ENCODE results near the gene EDIL3. TPM values are rescaled to one million over a fixed set of nuclear protein-coding genes. Genes with fewer than 3 reads are reported as not detected.
A peak's percentile ranks its signal among the peaks of the same experiment; 100 is the strongest.
"Not testable (repeated sequence)": the region's sequence is repeated elsewhere in the genome, so short reads cannot be mapped to it uniquely, and the experiment has no call there.

The EDIL3 gene
- total and polyA plus RNA-seq, 2 of the 13 experiments (the other 11 are each of a cell fraction or from before 2014, with no cell fraction given), result 0.01 TPM; not detected in 1

- H3K9ac ChIP-seq (ENCODE audit: insufficient read depth, low read depth, low read length); ATAC-seq; CTCF ChIA-PET (ENCODE audit: low intra/inter-chr PET ratio, low total read pairs); DNase-seq (ENCODE audit: low spot score); H3K79me2 ChIP-seq (ENCODE audit: insufficient read depth, low read length); H3K4me3 ChIP-seq (replicated peaks in 1 of 3; ENCODE audit: insufficient read depth in 1 of 3, low read depth in 2 of 3, low read length in 3 of 3); H3K27me3 ChIP-seq (ENCODE audit: control insufficient read depth in 1 of 2, insufficient read depth in 2 of 2, low read length in 2 of 2); FAIRE-seq; H3K27ac ChIP-seq (ENCODE audit: extremely low read length, insufficient read depth, low read length); H4K20me1 ChIP-seq (ENCODE audit: insufficient read depth, low read length); POLR2A ChIA-PET; intact Hi-C loops (cut with micrococcal nuclease; ENCODE audit: unreplicated experiment); BruUV-seq (replicated peaks); in situ Hi-C loops (cut with HindIII; ENCODE audit: extremely low pct_ligation_motif_present, low pct_unique_long_range_greater_than_20kb); H3K9me3 ChIP-seq (ENCODE audit: low read length); H3K4me2 ChIP-seq (ENCODE audit: low read depth, low read length); H3K4me1 ChIP-seq (ENCODE audit: insufficient read depth, low read length); H2AFZ ChIP-seq (ENCODE audit: low read length); H3K36me3 ChIP-seq (replicated peaks in 1 of 2; ENCODE audit: control insufficient read depth in 1 of 2, insufficient read depth in 2 of 2, low read length in 2 of 2): not testable (repeated sequence)
- 0% methylated on average over 1 of the region's 1 CpG for whole genome bisulfite sequencing (ENCODE audit: low lambda C conversion rate)
- 0 out of 4 replicates have a peak, but pooled peaks of 1 of the 2 experiments have one; percentile 20 for TF ChIP-seq MAFK (conservative IDR thresholded peaks at IDR 0.05 in 1 of 2, IDR thresholded peaks at IDR 0.05 in 1 of 2; ENCODE audit: low read length in 2 of 2)
These were observed 66.9 kb downstream of the EDIL3 start for GRCh38 chr5:84317826-84318225.

GRCh38 chr5:84312280-84312679, 72.4 kb downstream of the EDIL3 start:
- FAIRE-seq; CTCF ChIA-PET (ENCODE audit: low intra/inter-chr PET ratio, low total read pairs); intact Hi-C loops (cut with micrococcal nuclease; ENCODE audit: unreplicated experiment): not testable (repeated sequence)

GRCh38 chr5:84309850-84310249, 74.8 kb downstream of the EDIL3 start:
- BruUV-seq (replicated peaks); H3K9ac ChIP-seq (ENCODE audit: insufficient read depth, low read depth, low read length); H3K27ac ChIP-seq (ENCODE audit: extremely low read length, insufficient read depth, low read length); H2AFZ ChIP-seq (ENCODE audit: low read length); H3K4me3 ChIP-seq (replicated peaks in 1 of 3; ENCODE audit: insufficient read depth in 1 of 3, low read depth in 2 of 3, low read length in 3 of 3); FAIRE-seq; intact Hi-C loops (cut with micrococcal nuclease; ENCODE audit: unreplicated experiment); H3K79me2 ChIP-seq (ENCODE audit: insufficient read depth, low read length); ATAC-seq; POLR2A ChIA-PET; CTCF ChIA-PET (ENCODE audit: low intra/inter-chr PET ratio, low total read pairs); H3K4me1 ChIP-seq (ENCODE audit: insufficient read depth, low read length); H3K36me3 ChIP-seq (replicated peaks in 1 of 2; ENCODE audit: control insufficient read depth in 1 of 2, insufficient read depth in 2 of 2, low read length in 2 of 2); H3K27me3 ChIP-seq (ENCODE audit: control insufficient read depth in 1 of 2, insufficient read depth in 2 of 2, low read length in 2 of 2); H4K20me1 ChIP-seq (ENCODE audit: insufficient read depth, low read length); in situ Hi-C loops (cut with HindIII; ENCODE audit: extremely low pct_ligation_motif_present, low pct_unique_long_range_greater_than_20kb); H3K9me3 ChIP-seq (ENCODE audit: low read length); H3K4me2 ChIP-seq (ENCODE audit: low read depth, low read length); DNase-seq (ENCODE audit: low spot score): not testable (repeated sequence)

More at GRCh38 chr5:84312280-84312679, 72.4 kb downstream of the EDIL3 start:
- H3K36me3 ChIP-seq (replicated peaks in 1 of 2; ENCODE audit: control insufficient read depth in 1 of 2, insufficient read depth in 2 of 2, low read length in 2 of 2); H3K27ac ChIP-seq (ENCODE audit: extremely low read length, insufficient read depth, low read length); H3K9me3 ChIP-seq (ENCODE audit: low read length); H3K9ac ChIP-seq (ENCODE audit: insufficient read depth, low read depth, low read length); H3K4me1 ChIP-seq (ENCODE audit: insufficient read depth, low read length); H3K4me2 ChIP-seq (ENCODE audit: low read depth, low read length); POLR2A ChIA-PET; ATAC-seq; H3K79me2 ChIP-seq (ENCODE audit: insufficient read depth, low read length); H4K20me1 ChIP-seq (ENCODE audit: insufficient read depth, low read length); DNase-seq (ENCODE audit: low spot score); in situ Hi-C loops (cut with HindIII; ENCODE audit: extremely low pct_ligation_motif_present, low pct_unique_long_range_greater_than_20kb); BruUV-seq (replicated peaks); H2AFZ ChIP-seq (ENCODE audit: low read length); H3K4me3 ChIP-seq (replicated peaks in 1 of 3; ENCODE audit: insufficient read depth in 1 of 3, low read depth in 2 of 3, low read length in 3 of 3); H3K27me3 ChIP-seq (ENCODE audit: control insufficient read depth in 1 of 2, insufficient read depth in 2 of 2, low read length in 2 of 2): not testable (repeated sequence)
- WGBS (ENCODE audit: low lambda C conversion rate), result no CpG with 5 or more reads among the region's 30 CpGs

All from HepG2 (cell line).